Type B pancreatic cell (in vitro differentiated cells): ENCODE data around the gene PRSS21. TPM values are rescaled to one million over a fixed set of nuclear protein-coding genes. Genes with fewer than 3 reads are reported as not detected.

Experiments
- DNase-seq: peaks from one replicate; pipeline ENCODE4 v3.0.0; 2021; ENCODE audit warnings: mixed read lengths; ENCODE audit not compliant: unreplicated experiment; ENCODE audit errors: extremely low spot score
- H3K27ac Mint-ChIP-seq: 2 replicates; pipeline ENCODE4 v1.8.0; 2021; ENCODE audit warnings: mild to moderate bottlenecking, mixed read lengths
- H3K27me3 Mint-ChIP-seq: 2 replicates; pipeline ENCODE4 v1.8.0; 2021; ENCODE audit warnings: mixed read lengths
- H3K36me3 Mint-ChIP-seq: 2 replicates; pipeline ENCODE4 v1.8.0; 2021; ENCODE audit warnings: mixed read lengths
- H3K4me1 Mint-ChIP-seq: one replicate; pipeline ENCODE4 v1.8.0; 2021; ENCODE audit warnings: mixed read lengths; ENCODE audit not compliant: unreplicated experiment
- H3K4me3 Mint-ChIP-seq: 2 replicates; pipeline ENCODE4 v1.8.0; 2021; ENCODE audit warnings: mild to moderate bottlenecking, mixed read lengths
- H3K9me3 Mint-ChIP-seq: 2 replicates; pipeline ENCODE4 v1.8.0; 2021; ENCODE audit warnings: mixed read lengths
- total RNA-seq: library from RNA; stranded (reverse); gene quantifications from 2 replicates; pipeline ENCODE4 v1.2.1, GENCODE V29; 2021; ENCODE audit warnings: low replicate concordance
- TF ChIP-seq, protein P1 (sequence below): fragments of 200-600 bp; sonication (generic); conservative IDR thresholded peaks from 2 replicates; pipeline ENCODE4 v1.5.0; 2021; ENCODE audit warnings: antibody characterized with exemption, mild to moderate bottlenecking

PRSS21 gene
- total RNA-seq, 1 donor from 2014 or later, result not detected

DNA sequence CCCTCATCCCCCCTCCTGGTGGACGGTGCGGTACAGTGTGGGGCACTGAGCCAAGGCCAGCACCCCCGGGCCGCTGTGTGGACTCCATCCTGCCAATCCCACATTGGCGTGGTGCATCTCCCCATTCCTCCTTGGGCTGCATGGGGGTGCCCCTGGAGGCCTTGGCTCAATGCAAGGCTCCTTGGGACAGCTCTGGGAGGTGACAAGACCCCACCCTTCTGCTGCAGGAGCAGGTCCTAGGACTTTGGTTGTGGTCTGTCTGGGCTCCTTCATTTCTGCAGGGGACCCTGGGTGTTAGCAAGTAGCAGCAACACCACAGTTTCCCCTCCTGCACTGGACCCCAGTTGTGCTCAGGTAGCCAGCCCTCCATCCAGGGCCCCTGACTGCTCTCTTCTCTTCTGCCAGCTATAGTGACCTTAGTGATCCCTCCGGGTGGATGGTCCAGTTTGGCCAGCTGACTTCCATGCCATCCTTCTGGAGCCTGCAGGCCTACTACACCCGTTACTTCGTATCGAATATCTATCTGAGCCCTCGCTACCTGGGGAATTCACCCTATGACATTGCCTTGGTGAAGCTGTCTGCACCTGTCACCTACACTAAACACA, 1.3 kb downstream of the PRSS21 start:
- Mint-ChIP-seq H3K27me3 (peaks cover 11% of the 10 kb centered on the region), H3K4me3 (no peak overlapping the region), H3K36me3 (no peaks in the 10 kb centered on the region), H3K9me3 (no peaks in the 10 kb centered on the region), H3K27ac (no peak overlapping the region), H3K4me1 (peaks cover 4% of the 10 kb centered on the region)
- TF ChIP-seq, protein P1, sequence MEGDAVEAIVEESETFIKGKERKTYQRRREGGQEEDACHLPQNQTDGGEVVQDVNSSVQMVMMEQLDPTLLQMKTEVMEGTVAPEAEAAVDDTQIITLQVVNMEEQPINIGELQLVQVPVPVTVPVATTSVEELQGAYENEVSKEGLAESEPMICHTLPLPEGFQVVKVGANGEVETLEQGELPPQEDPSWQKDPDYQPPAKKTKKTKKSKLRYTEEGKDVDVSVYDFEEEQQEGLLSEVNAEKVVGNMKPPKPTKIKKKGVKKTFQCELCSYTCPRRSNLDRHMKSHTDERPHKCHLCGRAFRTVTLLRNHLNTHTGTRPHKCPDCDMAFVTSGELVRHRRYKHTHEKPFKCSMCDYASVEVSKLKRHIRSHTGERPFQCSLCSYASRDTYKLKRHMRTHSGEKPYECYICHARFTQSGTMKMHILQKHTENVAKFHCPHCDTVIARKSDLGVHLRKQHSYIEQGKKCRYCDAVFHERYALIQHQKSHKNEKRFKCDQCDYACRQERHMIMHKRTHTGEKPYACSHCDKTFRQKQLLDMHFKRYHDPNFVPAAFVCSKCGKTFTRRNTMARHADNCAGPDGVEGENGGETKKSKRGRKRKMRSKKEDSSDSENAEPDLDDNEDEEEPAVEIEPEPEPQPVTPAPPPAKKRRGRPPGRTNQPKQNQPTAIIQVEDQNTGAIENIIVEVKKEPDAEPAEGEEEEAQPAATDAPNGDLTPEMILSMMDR, result no peak
- DNase-seq, result no peak

DNA sequence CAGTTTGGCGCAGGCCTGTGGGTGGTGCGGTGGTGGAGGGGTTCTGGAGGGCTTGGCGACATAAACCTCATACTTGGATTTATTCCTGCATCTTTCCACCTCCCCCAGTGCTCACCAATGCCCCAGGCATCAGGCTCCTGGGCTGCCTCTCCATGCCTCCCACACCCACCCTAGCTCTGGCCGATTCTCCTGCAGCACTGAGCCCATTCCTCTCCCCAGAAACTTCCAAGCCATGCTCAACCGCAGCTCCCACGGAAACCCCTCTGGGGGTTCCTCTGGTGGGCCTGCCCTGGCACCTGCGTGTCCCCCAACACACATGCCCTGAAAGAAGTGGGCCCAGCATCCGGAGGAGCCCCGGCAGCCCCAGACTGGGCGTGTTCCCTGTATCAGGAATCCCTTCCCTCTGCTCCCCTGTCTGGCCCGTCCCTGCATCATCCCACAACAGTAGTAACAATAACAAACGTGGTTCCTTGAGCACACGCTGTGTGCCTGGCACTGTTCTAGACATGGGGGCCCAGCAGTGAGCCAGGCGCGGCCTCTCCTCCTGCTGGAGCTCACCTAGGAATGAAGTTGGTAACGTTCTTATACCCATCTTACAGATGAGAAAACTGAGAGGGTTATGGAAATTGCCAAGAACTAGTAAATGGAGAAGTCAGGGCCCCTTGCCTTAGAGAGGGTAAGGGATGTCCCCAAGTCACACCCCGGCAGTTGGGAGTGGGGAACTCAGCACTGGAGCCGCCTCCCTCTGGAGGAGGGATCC, 2.3 kb downstream of the PRSS21 start:
- H3K27ac Mint-ChIP-seq, result no peak overlapping the region
- no peaks in the 10 kb centered on the region for H3K9me3 Mint-ChIP-seq
- H3K4me3 Mint-ChIP-seq, result no peak overlapping the region
- H3K36me3 Mint-ChIP-seq, result no peaks in the 10 kb centered on the region
- H3K27me3 Mint-ChIP-seq, result peaks cover 12% of the 10 kb centered on the region
- DNase-seq, result no peak
- TF ChIP-seq, protein P1, result no peak
- H3K4me1 Mint-ChIP-seq, result peaks cover 4% of the 10 kb centered on the region

DNA sequence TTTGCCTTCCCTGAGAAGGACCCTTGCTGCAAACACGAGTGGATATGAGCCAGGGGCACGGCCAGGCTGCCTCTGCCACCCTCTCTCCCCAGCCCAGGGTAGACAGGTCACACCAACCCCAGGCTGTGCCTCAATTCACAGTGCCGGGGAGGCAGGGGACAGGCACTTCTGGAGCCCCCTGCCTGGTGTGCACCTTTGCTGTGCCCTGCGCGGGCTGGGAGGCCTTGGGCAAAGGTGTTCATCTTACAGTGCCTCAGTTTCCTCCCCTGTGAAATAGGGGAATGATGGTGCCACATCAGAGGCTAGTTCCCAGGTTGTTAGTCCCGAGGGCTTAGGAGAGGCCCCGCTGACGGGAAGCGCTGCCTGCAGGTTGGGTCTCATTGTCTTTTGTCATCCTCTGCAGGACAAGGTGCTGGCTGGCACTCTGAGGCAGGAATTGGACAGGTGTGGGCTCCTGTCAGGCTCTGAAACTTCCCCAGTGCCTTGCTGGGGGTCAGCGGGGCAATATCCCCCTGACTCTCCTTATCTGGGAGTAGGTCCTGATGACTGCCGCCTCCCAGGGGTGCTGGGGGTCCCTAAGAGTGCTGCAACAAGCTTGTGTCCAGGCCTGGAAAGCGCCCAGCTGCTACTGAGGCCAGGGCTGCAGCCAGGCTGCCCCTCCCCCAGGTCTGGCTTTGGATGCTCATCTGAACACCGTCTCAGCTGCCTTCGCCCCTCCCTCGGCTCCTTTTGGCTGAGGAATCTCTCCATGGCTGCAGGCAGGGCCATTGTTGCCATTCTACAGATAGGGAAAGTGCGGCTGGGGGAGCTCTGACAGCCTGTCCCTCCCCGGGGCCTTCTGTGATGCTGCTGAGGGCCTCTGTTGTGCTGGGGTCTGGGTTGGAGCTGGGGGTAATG, 3.1 kb downstream of the PRSS21 start:
- Mint-ChIP-seq H3K36me3 (no peaks in the 10 kb centered on the region), H3K9me3 (no peaks in the 10 kb centered on the region), H3K27me3 (peaks cover 12% of the 10 kb centered on the region), H3K4me1 (peaks cover 4% of the 10 kb centered on the region), H3K27ac (no peak overlapping the region), H3K4me3 (no peak overlapping the region)
- TF ChIP-seq, protein P1, result no peak
- no peak for DNase-seq

DNA sequence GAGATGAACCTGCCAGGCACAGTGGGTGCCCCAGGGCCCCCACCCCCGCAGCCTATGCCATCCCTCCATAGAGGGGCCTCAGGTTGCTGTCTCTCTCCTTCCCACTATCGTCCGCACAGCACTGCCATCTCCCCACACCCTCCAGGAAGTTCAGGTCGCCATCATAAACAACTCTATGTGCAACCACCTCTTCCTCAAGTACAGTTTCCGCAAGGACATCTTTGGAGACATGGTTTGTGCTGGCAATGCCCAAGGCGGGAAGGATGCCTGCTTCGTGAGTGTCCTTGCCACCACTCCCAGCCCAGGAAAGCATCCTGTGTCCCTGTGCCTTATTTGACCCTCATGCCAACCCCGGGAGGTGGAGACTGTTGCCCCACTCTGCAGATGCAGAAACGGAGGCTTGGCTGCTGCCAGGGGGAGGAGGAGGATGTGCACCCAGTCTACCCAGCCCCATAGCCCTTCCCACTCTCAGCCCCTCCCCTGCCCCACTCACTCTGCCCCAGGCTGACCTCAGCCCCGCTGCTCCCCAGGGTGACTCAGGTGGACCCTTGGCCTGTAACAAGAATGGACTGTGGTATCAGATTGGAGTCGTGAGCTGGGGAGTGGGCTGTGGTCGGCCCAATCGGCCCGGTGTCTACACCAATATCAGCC, 3.9 kb downstream of the PRSS21 start:
- peaks cover 12% of the 10 kb centered on the region for H3K27me3 Mint-ChIP-seq

More for the DNA sequence above, 3.9 kb downstream of the PRSS21 start:
- Mint-ChIP-seq H3K27ac (no peak overlapping the region), H3K4me1 (no peaks in the 10 kb centered on the region), H3K4me3 (no peak overlapping the region), H3K36me3 (no peaks in the 10 kb centered on the region), H3K9me3 (no peaks in the 10 kb centered on the region)
- DNase-seq, result no peak
- TF ChIP-seq, protein P1, result no peak
